Testis (tissue), 2 donors: Measurements from ENCODE around the gene NPAS3.

Experiments
- POLR2A ChIP-seq: fragments of 450-650 bp; IDR thresholded peaks from one replicate; pipeline ENCODE4 v1.6.1; 2017; ENCODE audit warnings: antibody characterized with exemption, mild to moderate bottlenecking, moderate library complexity
- TF ChIP-seq, protein P1 (sequence below), 3 experiments: fragments of 450-650 bp in 2 of 3; fragments of 200-600 bp in 1 of 3; sonication (generic) in 1 of 3; IDR thresholded peaks; one replicate each; pipeline ENCODE4 v1.5.1; 2016 to 2019; ENCODE audit warnings: antibody characterized with exemption in 3 of 3, mild to moderate bottlenecking in 2 of 3, moderate library complexity in 1 of 3

DNA sequence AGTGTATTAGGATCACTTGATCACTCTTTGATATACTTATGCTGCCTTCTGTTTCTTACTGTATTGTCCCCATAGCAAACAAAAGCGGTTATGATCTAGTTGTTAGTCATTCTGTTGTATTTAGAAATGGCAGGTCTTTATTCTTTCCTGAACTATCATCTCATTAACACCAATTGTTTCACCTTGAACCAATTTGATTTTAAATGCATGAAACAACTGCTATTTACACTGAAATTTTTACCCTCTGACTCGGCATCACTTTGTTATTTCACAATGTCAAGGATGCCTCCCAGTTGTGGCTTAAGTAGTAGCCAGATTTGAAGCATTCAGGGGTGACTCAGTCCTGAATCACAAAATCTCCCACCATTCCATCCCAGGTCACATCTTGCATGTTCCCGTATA is 708.7 kb downstream of the NPAS3 start:
- TF ChIP-seq, protein P1, sequence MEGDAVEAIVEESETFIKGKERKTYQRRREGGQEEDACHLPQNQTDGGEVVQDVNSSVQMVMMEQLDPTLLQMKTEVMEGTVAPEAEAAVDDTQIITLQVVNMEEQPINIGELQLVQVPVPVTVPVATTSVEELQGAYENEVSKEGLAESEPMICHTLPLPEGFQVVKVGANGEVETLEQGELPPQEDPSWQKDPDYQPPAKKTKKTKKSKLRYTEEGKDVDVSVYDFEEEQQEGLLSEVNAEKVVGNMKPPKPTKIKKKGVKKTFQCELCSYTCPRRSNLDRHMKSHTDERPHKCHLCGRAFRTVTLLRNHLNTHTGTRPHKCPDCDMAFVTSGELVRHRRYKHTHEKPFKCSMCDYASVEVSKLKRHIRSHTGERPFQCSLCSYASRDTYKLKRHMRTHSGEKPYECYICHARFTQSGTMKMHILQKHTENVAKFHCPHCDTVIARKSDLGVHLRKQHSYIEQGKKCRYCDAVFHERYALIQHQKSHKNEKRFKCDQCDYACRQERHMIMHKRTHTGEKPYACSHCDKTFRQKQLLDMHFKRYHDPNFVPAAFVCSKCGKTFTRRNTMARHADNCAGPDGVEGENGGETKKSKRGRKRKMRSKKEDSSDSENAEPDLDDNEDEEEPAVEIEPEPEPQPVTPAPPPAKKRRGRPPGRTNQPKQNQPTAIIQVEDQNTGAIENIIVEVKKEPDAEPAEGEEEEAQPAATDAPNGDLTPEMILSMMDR (IDR thresholded peaks at IDR 0.05): no peak
- no peak for TF ChIP-seq POLR2A
